Peyer's patch (tissue), 4 donors: ENCODE data around the gene CCDC186. TPM values are rescaled to one million over a fixed set of nuclear protein-coding genes. Genes with fewer than 3 reads are reported as not detected.
"Not testable (repeated sequence)": the region's sequence is repeated elsewhere in the genome, so short reads cannot be mapped to it uniquely, and the experiment has no call there.

Experiments
- DNase-seq, 3 donors: peaks; one replicate each; pipeline ENCODE4 v3.0.0-alpha.2; 2017 to 2019
- H3K27ac ChIP-seq, 4 donors: fragments of 200-600 bp; sonication (generic); one replicate each; pipeline ENCODE4 v1.5.1; 2016 to 2019
- H3K27me3 ChIP-seq, 2 donors: fragments of 200-600 bp; sonication (generic); one replicate each; pipeline ENCODE4 v1.5.1; 2019
- H3K36me3 ChIP-seq, 3 donors: fragments of 200-600 bp; sonication (generic); one replicate each; pipeline ENCODE4 v1.5.1; 2016 to 2019
- H3K4me1 ChIP-seq, 4 donors: fragments of 200-600 bp; sonication (generic); one replicate each; pipeline ENCODE4 v1.5.1; 2016 to 2019
- H3K4me3 ChIP-seq, 4 donors: fragments of 200-600 bp; sonication (generic); 1 replicate in 3 of 4; 2 replicates in 1 of 4; pipeline ENCODE4 v1.5.1; 2016 to 2019; ENCODE audit warnings: mild to moderate bottlenecking in 1 of 4
- H3K9me3 ChIP-seq, 4 donors: fragments of 200-600 bp; sonication (generic); one replicate each; pipeline ENCODE4 v1.5.1; 2016 to 2019; ENCODE audit warnings: mild to moderate bottlenecking in 1 of 4
- POLR2A ChIP-seq, 2 donors: fragments of 450-650 bp; IDR thresholded peaks; one replicate each; pipeline ENCODE4 v1.5.1; 2017; ENCODE audit warnings: antibody characterized with exemption in 2 of 2, mild to moderate bottlenecking in 2 of 2, moderate library complexity in 2 of 2
- total RNA-seq, 4 donors: library from RNA; depleted of rRNA; stranded (reverse); fragments of >200 nt; gene quantifications; one replicate each; pipeline ENCODE4 v1.1.0, GENCODE V29; 2016
- TF ChIP-seq, protein P1 (sequence below), 6 experiments: fragments of 450-650 bp in 4 of 6; fragments of 200-600 bp in 2 of 6; sonication (generic) in 1 of 6; IDR thresholded peaks; one replicate each; pipeline ENCODE4 v1.5.1; 2017 to 2019; ENCODE audit warnings: antibody characterized with exemption in 6 of 6, mild to moderate bottlenecking in 3 of 6, moderate library complexity in 1 of 6

Gene CCDC186
- total RNA-seq, 4 donors from 2014 or later: 30.5 to 68.0 (median 50.9) TPM

DNA sequence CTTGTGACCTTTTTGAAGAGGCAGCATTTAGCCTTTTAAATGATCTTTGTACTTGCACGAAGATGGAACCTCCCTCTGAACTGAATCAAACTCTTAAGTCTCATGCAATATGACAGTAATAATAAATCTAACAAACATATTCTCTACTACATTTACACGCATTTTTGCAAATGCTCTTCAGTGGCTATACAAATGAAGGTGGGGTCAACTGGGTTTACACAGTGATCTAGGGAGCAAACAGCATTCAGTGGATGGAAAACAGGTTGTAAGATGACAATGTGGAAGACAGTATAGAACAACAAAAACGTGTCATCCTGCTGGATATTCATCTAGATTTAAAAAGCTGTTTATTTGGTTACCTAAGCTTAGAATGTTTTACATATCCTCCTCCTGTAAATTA is 7.5 kb downstream of the CCDC186 start:
- Histone ChIP-seq H3K4me1 (peaks cover 0 to 7% (median 1%) of the 10 kb centered on the region in 4 donors), H3K27me3 (no peaks in the 10 kb centered on the region), H3K9me3 (peaks cover 0 to 8% (median 0%) of the 10 kb centered on the region in 4 donors), H3K4me3 (no peak overlapping the region), H3K36me3 (peaks cover 0 to 21% (median 0%) of the 10 kb centered on the region in 3 donors), H3K27ac (no peak overlapping the region)
- TF ChIP-seq POLR2A (IDR thresholded peaks at IDR 0.05): no peak
- TF ChIP-seq, protein P1, sequence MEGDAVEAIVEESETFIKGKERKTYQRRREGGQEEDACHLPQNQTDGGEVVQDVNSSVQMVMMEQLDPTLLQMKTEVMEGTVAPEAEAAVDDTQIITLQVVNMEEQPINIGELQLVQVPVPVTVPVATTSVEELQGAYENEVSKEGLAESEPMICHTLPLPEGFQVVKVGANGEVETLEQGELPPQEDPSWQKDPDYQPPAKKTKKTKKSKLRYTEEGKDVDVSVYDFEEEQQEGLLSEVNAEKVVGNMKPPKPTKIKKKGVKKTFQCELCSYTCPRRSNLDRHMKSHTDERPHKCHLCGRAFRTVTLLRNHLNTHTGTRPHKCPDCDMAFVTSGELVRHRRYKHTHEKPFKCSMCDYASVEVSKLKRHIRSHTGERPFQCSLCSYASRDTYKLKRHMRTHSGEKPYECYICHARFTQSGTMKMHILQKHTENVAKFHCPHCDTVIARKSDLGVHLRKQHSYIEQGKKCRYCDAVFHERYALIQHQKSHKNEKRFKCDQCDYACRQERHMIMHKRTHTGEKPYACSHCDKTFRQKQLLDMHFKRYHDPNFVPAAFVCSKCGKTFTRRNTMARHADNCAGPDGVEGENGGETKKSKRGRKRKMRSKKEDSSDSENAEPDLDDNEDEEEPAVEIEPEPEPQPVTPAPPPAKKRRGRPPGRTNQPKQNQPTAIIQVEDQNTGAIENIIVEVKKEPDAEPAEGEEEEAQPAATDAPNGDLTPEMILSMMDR (IDR thresholded peaks at IDR 0.05): no peak
- no peak for DNase-seq

DNA sequence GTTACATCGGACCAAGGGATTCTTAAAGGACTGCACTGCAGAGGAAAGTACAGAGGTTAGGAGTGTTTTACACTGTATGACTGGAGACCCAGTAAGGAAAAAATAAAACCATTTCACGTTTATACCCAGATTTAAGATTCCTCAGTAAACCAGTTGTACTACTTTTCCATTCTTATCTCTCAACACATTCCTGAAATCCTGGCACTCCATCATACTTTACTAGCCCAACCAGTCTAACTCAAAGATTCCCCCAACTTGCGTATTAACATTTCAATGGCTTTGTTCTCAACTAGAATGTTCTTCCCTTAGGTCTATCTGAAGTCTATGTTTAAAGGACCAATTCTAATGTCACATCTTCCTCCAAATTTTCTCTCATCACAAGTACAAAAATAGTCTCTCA is 8.0 kb downstream of the CCDC186 start:
- DNase-seq: no peak
- TF ChIP-seq, protein P1 (IDR thresholded peaks at IDR 0.05): no peak
- TF ChIP-seq POLR2A (IDR thresholded peaks at IDR 0.05): no peak
- H3K4me1 ChIP-seq: peaks cover 0 to 3% (median 0%) of the 10 kb centered on the region in 4 donors
- peaks cover 0 to 8% (median 0%) of the 10 kb centered on the region in 4 donors for H3K9me3 ChIP-seq
- no peak overlapping the region for H3K4me3 ChIP-seq
- no peaks in the 10 kb centered on the region for H3K27me3 ChIP-seq
- H3K36me3 ChIP-seq: peaks cover 0 to 26% (median 0%) of the 10 kb centered on the region in 3 donors
- no peak overlapping the region for H3K27ac ChIP-seq

DNA sequence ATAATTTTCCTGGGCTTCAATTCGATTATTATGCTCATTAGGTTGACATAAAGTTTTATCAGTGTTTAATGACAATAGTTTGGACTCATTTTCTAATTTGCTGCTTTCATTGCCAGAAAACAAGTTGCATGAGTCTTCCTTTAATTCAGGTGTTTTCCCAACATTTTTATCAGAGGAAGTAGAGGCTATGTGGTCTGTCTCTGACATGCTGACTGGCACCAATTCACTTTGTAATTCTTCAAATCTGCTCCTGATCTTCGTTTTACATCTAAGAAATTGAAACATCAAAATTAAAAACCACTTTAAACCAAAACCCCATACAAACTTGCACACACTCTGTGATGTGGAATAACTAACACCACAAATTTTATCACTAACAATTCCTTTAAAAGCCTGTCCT is 10.9 kb downstream of the CCDC186 start:
- no peaks in the 10 kb centered on the region for H3K27me3 ChIP-seq
- DNase-seq: no peak
- H3K9me3 ChIP-seq: no peaks in the 10 kb centered on the region
- peaks cover 0 to 18% (median 0%) of the 10 kb centered on the region in 3 donors for H3K36me3 ChIP-seq
- no peak overlapping the region for H3K27ac ChIP-seq
- TF ChIP-seq, protein P1 (IDR thresholded peaks at IDR 0.05): no peak
- no peak for TF ChIP-seq POLR2A (IDR thresholded peaks at IDR 0.05)
- H3K4me3 ChIP-seq: no peak overlapping the region
- H3K4me1 ChIP-seq: no peaks in the 10 kb centered on the region

DNA sequence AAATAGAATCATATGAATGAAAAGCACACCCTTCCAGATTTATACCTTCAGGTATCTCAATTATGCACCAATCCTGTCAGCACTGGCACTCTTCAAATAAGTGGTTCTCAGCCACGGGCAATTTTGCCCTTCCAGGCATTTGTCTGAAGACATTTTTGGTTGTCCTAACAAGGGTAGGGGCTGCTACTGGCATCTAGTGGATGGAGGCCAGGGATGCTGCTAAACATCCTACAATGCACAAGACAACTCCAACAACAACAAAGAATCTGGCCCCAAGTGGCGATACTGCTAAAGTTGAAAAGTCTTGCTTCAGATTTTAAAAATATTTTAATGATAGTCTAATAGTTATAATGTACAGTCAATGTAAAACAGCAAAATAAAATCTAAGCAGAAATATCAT is 16.1 kb downstream of the CCDC186 start:
- DNase-seq: no peak
- Histone ChIP-seq H3K27ac (no peak overlapping the region), H3K4me1 (no peaks in the 10 kb centered on the region), H3K36me3 (peaks cover 0 to 42% (median 0%) of the 10 kb centered on the region in 3 donors), H3K9me3 (no peaks in the 10 kb centered on the region), H3K27me3 (no peaks in the 10 kb centered on the region), H3K4me3 (no peak overlapping the region)
- TF ChIP-seq, protein P1 (IDR thresholded peaks at IDR 0.05): no peak

DNA sequence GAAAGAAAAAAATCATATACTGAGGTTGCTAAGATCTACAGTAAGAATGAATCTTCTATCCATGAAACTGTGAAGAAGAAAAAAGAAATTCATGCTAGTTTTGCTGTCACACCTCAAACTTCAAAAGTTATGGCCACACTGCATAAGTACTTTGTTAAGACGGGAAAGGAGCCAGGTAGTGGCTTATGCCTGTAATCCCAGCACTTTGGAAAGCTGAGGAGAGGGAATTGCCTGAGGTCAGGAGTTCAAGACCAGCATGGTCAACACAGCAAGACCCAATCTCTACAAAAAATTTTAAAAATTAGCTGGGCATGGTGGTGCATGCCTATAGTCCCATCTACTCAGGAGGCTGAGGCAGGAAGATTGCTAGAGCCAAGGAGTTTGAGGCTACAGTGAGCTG is 22.1 kb downstream of the CCDC186 start:
- Histone ChIP-seq H3K27ac (no peak overlapping the region), H3K4me1 (no peaks in the 10 kb centered on the region), H3K4me3 (no peak overlapping the region), H3K36me3 (peaks cover 0 to 61% (median 0%) of the 10 kb centered on the region in 3 donors), H3K27me3 (no peaks in the 10 kb centered on the region), H3K9me3 (no peaks in the 10 kb centered on the region)
- DNase-seq: no peak
- no peak for TF ChIP-seq POLR2A (IDR thresholded peaks at IDR 0.05)

DNA sequence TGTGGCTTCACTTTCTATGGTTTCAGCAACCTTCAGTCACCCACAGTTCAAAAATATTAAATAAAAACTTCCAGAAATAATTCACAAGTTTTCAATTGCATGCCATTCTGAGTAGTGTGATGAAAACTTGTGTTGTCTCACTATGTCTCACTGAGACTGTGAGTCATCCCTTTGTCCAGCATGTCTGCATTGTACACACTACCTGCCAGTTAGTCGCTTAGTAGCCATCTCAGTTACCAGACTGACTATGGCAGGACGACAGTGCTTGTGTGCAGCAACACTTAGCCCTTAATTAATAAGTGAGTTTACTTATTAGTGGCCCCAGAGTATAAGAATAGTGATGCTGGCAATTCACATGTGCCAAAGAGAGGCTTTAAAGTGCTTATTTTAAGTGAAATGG is 22.5 kb downstream of the CCDC186 start:
- peaks cover 0 to 61% (median 0%) of the 10 kb centered on the region in 3 donors for H3K36me3 ChIP-seq
- no peaks in the 10 kb centered on the region for H3K4me1 ChIP-seq
- no peak overlapping the region for H3K4me3 ChIP-seq
- TF ChIP-seq, protein P1 (IDR thresholded peaks at IDR 0.05): no peak
- no peak for TF ChIP-seq POLR2A (IDR thresholded peaks at IDR 0.05)
- no peak overlapping the region for H3K27ac ChIP-seq
- no peaks in the 10 kb centered on the region for H3K9me3 ChIP-seq
- DNase-seq: no peak
- no peaks in the 10 kb centered on the region for H3K27me3 ChIP-seq

DNA sequence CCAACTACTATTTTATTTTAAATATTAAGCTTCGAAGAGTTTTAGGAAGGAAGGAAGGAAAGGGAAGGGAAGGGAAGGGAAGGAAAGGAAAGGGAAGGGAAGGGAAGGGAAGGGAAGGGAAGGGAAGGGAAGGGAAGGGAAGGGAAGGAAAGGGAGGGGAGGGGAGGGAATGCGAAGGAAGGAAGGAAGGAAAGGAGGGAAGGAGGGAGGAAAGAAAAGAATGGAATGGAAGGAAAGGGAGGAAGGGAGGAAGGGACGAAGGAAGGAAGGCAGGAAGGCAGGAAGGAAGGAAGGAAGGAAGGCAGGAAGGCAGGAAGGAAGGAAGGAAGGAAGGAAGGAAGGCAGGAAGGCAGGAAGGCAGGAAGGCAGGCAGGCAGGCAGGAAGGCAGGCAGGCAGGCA is 24.5 kb downstream of the CCDC186 start:
- not testable (repeated sequence) for H3K27me3 ChIP-seq, H3K27ac ChIP-seq, DNase-seq, H3K4me1 ChIP-seq, H3K4me3 ChIP-seq, H3K9me3 ChIP-seq
- peaks cover 0 to 66% (median 0%) of the 10 kb centered on the region in 3 donors for H3K36me3 ChIP-seq
